ENCODE data around the gene FAM89B. TPM values are rescaled to one million over a fixed set of nuclear protein-coding genes. Genes with fewer than 3 reads are reported as not detected.

Gene FAM89B
- total RNA-seq, 4 donors from 2014 or later = 40.8 to 55.3 (median 44.6) TPM

DNA sequence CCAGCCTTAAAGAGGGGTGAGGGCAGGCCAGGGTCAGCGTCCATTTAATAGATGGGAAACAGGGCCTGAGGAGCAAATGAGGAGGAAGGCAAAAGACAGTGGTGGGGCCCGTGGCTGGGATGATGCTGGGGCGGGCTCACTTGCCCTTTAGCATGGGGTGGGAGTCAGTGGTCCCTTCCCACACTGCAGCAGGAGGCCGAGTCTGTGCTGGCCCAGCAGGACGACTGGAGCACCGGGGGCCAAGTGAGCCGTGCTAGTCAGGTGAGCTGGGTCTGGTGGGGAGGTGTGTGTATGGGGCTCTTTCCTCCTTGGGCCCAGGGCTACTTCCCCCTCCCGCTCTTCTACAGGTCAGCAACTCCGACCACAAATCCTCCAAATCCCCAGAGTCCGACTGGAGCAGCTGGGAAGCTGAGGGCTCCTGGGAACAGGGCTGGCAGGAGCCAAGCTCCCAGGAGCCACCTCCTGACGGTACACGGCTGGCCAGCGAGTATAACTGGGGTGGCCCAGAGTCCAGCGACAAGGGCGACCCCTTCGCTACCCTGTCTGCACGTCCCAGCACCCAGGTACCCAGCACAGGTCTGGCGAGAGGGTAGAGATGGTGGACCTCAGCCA, 34.6 kb upstream of the FAM89B start:
- TF ChIP-seq POLR2A (IDR thresholded peaks at IDR 0.05) (no peak), EP300 (IDR thresholded peaks at IDR 0.05) (no peak)
- TF ChIP-seq, protein P1, sequence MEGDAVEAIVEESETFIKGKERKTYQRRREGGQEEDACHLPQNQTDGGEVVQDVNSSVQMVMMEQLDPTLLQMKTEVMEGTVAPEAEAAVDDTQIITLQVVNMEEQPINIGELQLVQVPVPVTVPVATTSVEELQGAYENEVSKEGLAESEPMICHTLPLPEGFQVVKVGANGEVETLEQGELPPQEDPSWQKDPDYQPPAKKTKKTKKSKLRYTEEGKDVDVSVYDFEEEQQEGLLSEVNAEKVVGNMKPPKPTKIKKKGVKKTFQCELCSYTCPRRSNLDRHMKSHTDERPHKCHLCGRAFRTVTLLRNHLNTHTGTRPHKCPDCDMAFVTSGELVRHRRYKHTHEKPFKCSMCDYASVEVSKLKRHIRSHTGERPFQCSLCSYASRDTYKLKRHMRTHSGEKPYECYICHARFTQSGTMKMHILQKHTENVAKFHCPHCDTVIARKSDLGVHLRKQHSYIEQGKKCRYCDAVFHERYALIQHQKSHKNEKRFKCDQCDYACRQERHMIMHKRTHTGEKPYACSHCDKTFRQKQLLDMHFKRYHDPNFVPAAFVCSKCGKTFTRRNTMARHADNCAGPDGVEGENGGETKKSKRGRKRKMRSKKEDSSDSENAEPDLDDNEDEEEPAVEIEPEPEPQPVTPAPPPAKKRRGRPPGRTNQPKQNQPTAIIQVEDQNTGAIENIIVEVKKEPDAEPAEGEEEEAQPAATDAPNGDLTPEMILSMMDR (IDR thresholded peaks at IDR 0.05) = no peak
- no peak for DNase-seq (ENCODE audit: low spot score in 2 of 2)
- peaks cover 0 to 52% (median 23%) of the 10 kb centered on the region in 4 donors for H3K4me1 ChIP-seq
- H3K27ac ChIP-seq = peak overlapping the region in 2 of 4 donors; percentile 17 to 68
- H3K27me3 ChIP-seq = no peaks in the 10 kb centered on the region
- H3K36me3 ChIP-seq = peaks cover 0 to 73% (median 9%) of the 10 kb centered on the region in 3 donors
- no peak overlapping the region for H3K4me3 ChIP-seq
- H3K9me3 ChIP-seq = no peaks in the 10 kb centered on the region
- WGBS, 2 donors = 71 to 74% methylated on average over 16 to 18 of the region's 18 CpGs

DNA sequence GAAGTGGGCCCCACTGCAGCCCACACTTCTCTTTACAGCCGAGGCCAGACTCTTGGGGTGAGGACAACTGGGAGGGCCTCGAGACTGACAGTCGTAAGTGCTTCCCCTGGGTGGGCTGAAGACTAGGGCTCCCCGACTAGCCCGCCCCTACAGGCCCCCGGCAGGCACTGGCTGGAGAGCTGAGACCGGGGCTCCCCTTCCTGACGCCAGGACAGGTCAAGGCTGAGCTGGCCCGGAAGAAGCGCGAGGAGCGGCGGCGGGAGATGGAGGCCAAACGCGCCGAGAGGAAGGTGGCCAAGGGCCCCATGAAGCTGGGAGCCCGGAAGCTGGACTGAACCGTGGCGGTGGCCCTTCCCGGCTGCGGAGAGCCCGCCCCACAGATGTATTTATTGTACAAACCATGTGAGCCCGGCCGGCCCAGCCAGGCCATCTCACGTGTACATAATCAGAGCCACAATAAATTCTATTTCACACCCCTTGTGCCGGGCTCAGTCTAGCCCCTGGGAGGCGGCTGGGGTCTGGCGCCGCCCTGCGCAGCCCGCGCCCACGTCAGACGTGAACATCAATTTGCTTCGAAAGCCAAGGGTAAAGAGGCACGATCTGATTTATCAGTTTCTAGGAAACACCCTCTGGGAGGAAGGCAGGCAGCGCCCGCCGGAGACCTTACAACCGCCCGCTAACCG, 34.0 kb upstream of the FAM89B start:
- peak overlapping the region in 1 of 4 donors; percentile 88 for H3K27ac ChIP-seq
- 81 to 83% methylated on average over 28 to 34 of the region's 43 CpGs for WGBS, 2 donors
- no peak for TF ChIP-seq EP300 (IDR thresholded peaks at IDR 0.05)
- TF ChIP-seq, protein P1 (IDR thresholded peaks at IDR 0.05) = no peak
- TF ChIP-seq POLR2A (IDR thresholded peaks at IDR 0.05) = no peak
- no peaks in the 10 kb centered on the region for H3K9me3 ChIP-seq
- no peak overlapping the region for H3K4me3 ChIP-seq
- H3K36me3 ChIP-seq = peaks cover 0 to 73% (median 9%) of the 10 kb centered on the region in 3 donors
- peaks cover 0 to 52% (median 23%) of the 10 kb centered on the region in 4 donors for H3K4me1 ChIP-seq
- no peak for DNase-seq (ENCODE audit: low spot score in 2 of 2)
- no peaks in the 10 kb centered on the region for H3K27me3 ChIP-seq

DNA sequence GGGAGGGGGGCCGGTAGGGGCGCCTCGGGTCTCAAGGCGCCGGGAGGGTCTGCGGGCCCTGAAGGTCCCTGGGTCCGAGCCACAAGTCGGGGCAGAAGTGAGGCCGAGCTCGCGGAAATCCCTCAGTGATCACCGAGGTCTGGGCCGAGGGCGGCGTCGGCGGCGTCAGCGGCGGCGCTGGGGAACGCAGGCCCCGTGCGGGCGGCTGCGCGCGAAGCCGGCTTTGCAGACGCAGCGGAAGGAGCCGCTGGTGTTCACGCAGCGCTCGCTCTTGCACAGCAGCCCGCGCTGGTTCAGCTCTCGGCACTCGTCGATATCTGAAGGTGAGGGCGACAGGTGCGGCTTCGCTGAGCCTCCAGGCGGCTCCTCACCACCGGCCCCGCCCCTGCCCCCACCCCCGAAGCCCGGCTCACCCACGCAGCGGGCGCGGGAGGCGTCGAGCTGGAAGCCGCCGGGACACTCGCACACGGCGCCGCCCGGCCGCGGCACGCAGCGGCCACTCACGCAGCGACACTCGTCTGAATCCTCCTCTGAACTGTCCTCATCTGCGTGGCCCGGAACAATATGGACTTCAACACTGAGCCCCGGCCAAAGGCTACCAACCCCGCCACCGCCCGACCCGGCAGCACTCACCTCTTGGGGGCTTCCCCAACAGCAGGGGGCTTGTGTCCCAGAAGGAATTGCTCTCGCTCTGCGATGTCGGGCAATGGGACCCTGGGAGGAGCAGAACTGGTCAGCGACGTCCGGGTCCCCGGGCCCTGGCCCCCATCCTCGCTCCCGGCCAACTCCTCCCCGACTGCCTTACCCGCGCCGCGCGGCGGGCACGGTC, 33.2 kb upstream of the FAM89B start:
- TF ChIP-seq EP300 (IDR thresholded peaks at IDR 0.05) = no peak
- TF ChIP-seq, protein P1 (IDR thresholded peaks at IDR 0.05) = no peak
- no peak for TF ChIP-seq POLR2A (IDR thresholded peaks at IDR 0.05)
- H3K27ac ChIP-seq = peak overlapping the region; percentile 75 to 93 (median 88)
- peaks cover 0 to 73% (median 7%) of the 10 kb centered on the region in 3 donors for H3K36me3 ChIP-seq
- no peaks in the 10 kb centered on the region for H3K9me3 ChIP-seq
- peak overlapping the region; percentile 35 to 62 (median 56) for H3K4me3 ChIP-seq
- H3K27me3 ChIP-seq = no peaks in the 10 kb centered on the region
- H3K4me1 ChIP-seq = peaks cover 0 to 52% (median 23%) of the 10 kb centered on the region in 4 donors
- DNase-seq (ENCODE audit: low spot score in 2 of 2) = no peak
- WGBS, 2 donors = 81 to 83% methylated on average over 37 to 71 of the region's 92 CpGs

DNA sequence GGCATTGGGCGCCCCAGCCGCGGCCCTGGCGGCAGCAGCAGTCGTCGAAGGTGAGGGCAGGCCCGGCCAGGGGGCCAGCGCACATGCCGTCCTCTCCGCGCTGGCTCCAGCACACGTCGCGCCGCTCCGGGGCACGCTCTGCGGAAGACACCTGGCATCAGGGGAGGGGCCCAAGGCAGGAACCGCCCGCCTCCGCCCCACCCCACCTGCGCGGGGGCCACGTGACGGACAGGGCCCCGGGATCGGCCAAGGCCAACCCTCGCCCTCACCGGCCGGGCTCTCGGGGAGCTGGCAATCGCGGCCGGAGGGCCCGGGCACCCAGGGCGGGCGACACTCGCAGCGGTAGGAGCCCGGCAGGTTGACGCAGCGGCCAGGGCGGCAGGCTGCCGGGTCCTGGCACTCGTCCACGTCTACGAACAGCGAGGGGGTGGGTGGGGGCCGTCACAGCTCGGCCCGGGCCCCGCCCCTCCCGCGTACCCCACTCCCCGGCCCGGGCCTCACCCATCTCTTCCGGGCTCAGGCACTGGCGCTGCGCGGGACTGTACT, 32.5 kb upstream of the FAM89B start:
- Histone ChIP-seq H3K9me3 (no peaks in the 10 kb centered on the region), H3K27ac (peak overlapping the region; percentile 75 to 93 (median 88)), H3K27me3 (no peaks in the 10 kb centered on the region), H3K4me1 (peaks cover 0 to 52% (median 23%) of the 10 kb centered on the region in 4 donors), H3K36me3 (peaks cover 0 to 73% (median 7%) of the 10 kb centered on the region in 3 donors), H3K4me3 (peak overlapping the region; percentile 35 to 62 (median 56))
- WGBS, 2 donors = 21 to 24% methylated on average over 20 to 37 of the region's 60 CpGs
- DNase-seq (ENCODE audit: low spot score in 2 of 2) = no peak
- no peak for TF ChIP-seq POLR2A (IDR thresholded peaks at IDR 0.05)
- TF ChIP-seq, protein P1 (IDR thresholded peaks at IDR 0.05) = peak in 2 of 5 experiments; percentile 54 to 71

Measured in tibial nerve (tissue), 4 donors.